ENCODE data around the gene IL16. TPM values are rescaled to one million over a fixed set of nuclear protein-coding genes. Genes with fewer than 3 reads are reported as not detected.

IL16 gene
- total RNA-seq, 3 donors from 2014 or later (not counting 1 experiment from before 2014, with no cell fraction given) = 98.1 to 153 (median 114) TPM

DNA sequence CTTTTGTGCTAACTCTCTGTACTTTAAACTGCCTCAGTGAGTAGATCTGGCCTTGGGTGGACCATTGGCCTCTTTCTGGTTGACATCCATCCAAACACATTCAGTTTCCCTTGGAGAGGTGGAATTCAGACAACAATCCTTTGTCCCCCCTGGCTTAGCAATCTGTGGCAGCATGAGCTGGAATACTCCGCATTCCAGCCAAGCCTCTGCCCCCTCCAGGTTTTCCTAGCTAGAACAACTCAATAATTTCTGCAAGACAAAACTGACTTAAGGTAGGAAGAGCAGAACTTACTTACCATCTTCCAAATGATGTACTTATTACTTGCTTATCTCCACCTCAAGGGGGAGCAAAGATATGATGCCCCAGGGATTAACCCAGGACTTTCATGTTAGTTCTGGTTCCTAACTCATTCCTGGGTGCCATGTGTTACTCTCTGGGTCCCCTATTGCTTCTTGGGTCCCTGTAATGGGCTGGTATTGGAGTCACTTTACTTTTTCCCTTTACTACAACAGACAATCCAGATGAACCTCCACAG is 21.8 kb upstream of the IL16 start:
- no peak for ATAC-seq
- DNase-seq = no peak
- TF ChIP-seq, protein P1, sequence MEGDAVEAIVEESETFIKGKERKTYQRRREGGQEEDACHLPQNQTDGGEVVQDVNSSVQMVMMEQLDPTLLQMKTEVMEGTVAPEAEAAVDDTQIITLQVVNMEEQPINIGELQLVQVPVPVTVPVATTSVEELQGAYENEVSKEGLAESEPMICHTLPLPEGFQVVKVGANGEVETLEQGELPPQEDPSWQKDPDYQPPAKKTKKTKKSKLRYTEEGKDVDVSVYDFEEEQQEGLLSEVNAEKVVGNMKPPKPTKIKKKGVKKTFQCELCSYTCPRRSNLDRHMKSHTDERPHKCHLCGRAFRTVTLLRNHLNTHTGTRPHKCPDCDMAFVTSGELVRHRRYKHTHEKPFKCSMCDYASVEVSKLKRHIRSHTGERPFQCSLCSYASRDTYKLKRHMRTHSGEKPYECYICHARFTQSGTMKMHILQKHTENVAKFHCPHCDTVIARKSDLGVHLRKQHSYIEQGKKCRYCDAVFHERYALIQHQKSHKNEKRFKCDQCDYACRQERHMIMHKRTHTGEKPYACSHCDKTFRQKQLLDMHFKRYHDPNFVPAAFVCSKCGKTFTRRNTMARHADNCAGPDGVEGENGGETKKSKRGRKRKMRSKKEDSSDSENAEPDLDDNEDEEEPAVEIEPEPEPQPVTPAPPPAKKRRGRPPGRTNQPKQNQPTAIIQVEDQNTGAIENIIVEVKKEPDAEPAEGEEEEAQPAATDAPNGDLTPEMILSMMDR (IDR thresholded peaks at IDR 0.05) = no peak
- H3K9me3 Mint-ChIP-seq = no peaks in the 10 kb centered on the region
- no peaks in the 10 kb centered on the region for H3K4me1 Mint-ChIP-seq
- H3K36me3 ChIP-seq (ENCODE audit: control insufficient read depth, insufficient read depth, low read length) = no peaks in the 10 kb centered on the region
- no peak overlapping the region for H3K27ac ChIP-seq (ENCODE audit: low read length)
- no peak overlapping the region for H3K4me3 Mint-ChIP-seq
- no peak overlapping the region for H3K27ac Mint-ChIP-seq
- intact Hi-C loops (cut with micrococcal nuclease) = loop anchor here (5.0 kb wide), 1 partner anchor 92 kb away; no protein-coding TSS in a partner anchor
- H3K4me1 ChIP-seq (ENCODE audit: control insufficient read depth, insufficient read depth, low read length) = no peaks in the 10 kb centered on the region
- no peaks in the 10 kb centered on the region for H3K9me3 ChIP-seq (ENCODE audit: control insufficient read depth, insufficient read depth, low read length)
- no peak overlapping the region for H3K4me3 ChIP-seq (ENCODE audit: low read length)
- H3K36me3 Mint-ChIP-seq = no peaks in the 10 kb centered on the region
- 100% methylated on average over 1 of the region's 1 CpG for WGBS (ENCODE audit: insufficient coverage)
- H3K27me3 Mint-ChIP-seq (ENCODE audit: low read depth in 2 of 2) = peaks cover 12 to 15% of the 10 kb centered on the region in 2 donors
- no peaks in the 10 kb centered on the region for H3K27me3 ChIP-seq (ENCODE audit: control insufficient read depth, insufficient read depth, low read length)

DNA sequence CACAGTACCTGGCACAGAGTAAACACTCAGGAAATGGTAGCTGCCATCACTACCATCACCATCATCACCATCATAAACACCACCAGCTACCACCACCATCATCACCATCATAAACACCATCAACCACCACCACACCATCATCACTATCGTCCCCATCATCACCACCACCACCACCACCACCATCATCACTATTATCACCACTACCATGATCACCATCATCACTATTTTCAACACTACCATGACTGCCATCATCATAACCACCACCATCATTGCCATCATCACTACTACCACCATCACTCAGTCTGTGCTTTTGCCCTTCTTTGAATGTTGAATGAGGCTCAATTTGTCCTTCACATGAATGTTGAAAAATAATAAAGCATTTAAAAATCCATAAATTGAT is 21.2 kb upstream of the IL16 start:
- Histone ChIP-seq H3K36me3 (ENCODE audit: control insufficient read depth, insufficient read depth, low read length) (no peaks in the 10 kb centered on the region), H3K4me1 (ENCODE audit: control insufficient read depth, insufficient read depth, low read length) (no peaks in the 10 kb centered on the region), H3K27ac (ENCODE audit: low read length) (no peak overlapping the region), H3K4me3 (ENCODE audit: low read length) (no peak overlapping the region), H3K27me3 (ENCODE audit: control insufficient read depth, insufficient read depth, low read length) (no peaks in the 10 kb centered on the region), H3K9me3 (ENCODE audit: control insufficient read depth, insufficient read depth, low read length) (no peaks in the 10 kb centered on the region)
- WGBS (ENCODE audit: insufficient coverage) = 32% methylated on average over 1 of the region's 1 CpG
- Mint-ChIP-seq H3K4me1 (no peaks in the 10 kb centered on the region), H3K4me3 (no peak overlapping the region), H3K27me3 (ENCODE audit: low read depth in 2 of 2) (peaks cover 12 to 15% of the 10 kb centered on the region in 2 donors), H3K27ac (no peak overlapping the region), H3K36me3 (no peaks in the 10 kb centered on the region), H3K9me3 (no peaks in the 10 kb centered on the region)
- no peak for DNase-seq
- no peak for ATAC-seq
- TF ChIP-seq, protein P1 (IDR thresholded peaks at IDR 0.05) = no peak
- intact Hi-C loops (cut with micrococcal nuclease) = loop anchor here (5.0 kb wide), 1 partner anchor 92 kb away; no protein-coding TSS in a partner anchor

DNA sequence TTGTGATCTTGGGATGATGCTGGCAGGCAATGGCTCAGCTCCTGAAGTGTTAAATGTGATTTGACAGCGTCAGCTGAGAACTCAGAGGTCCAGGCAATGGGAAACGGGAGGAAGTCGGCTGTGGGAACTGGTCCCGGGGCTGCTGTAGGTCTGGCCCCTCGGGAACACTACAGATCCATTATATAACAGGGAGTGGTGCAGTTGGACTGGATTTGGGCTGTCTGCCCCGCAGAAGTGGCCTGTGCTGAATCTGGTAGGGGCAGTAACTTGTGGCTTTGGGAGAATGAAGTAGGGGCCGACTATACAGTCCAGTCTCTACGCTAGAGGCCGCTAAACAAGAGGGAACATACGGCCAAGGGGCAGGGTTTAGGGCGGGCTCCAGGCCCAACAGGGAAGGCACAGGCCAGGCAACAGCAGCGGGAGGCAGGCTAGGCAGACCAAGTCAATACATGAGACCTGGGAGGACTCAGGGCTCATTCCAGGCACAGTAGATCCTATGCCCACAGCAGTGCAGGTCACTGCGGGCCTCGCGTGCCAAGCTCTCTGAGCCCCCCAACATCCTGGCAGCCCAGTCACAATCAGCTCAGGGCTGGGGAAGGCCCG is 20.3 kb upstream of the IL16 start:
- Mint-ChIP-seq H3K27ac (no peak overlapping the region), H3K9me3 (no peaks in the 10 kb centered on the region), H3K4me1 (no peaks in the 10 kb centered on the region), H3K36me3 (no peaks in the 10 kb centered on the region), H3K27me3 (ENCODE audit: low read depth in 2 of 2) (peaks cover 12 to 16% of the 10 kb centered on the region in 2 donors), H3K4me3 (no peak overlapping the region)
- H3K27me3 ChIP-seq (ENCODE audit: control insufficient read depth, insufficient read depth, low read length) = no peaks in the 10 kb centered on the region
- DNase-seq = no peak
- no peaks in the 10 kb centered on the region for H3K4me1 ChIP-seq (ENCODE audit: control insufficient read depth, insufficient read depth, low read length)
- no peak overlapping the region for H3K27ac ChIP-seq (ENCODE audit: low read length)
- TF ChIP-seq, protein P1 (IDR thresholded peaks at IDR 0.05) = no peak
- no peaks in the 10 kb centered on the region for H3K9me3 ChIP-seq (ENCODE audit: control insufficient read depth, insufficient read depth, low read length)
- no peak overlapping the region for H3K4me3 ChIP-seq (ENCODE audit: low read length)
- intact Hi-C loops (cut with micrococcal nuclease) = loop anchor here (5.0 kb wide), 1 partner anchor 91 kb away; no protein-coding TSS in a partner anchor
- no peak for ATAC-seq
- 88% methylated on average over 16 of the region's 16 CpGs for WGBS (ENCODE audit: insufficient coverage)
- H3K36me3 ChIP-seq (ENCODE audit: control insufficient read depth, insufficient read depth, low read length) = no peaks in the 10 kb centered on the region

Data from natural killer cell (primary cell).